Tibial nerve (tissue), 4 donors: ENCODE data around the gene ARMH3. TPM values are rescaled to one million over a fixed set of nuclear protein-coding genes. Genes with fewer than 3 reads are reported as not detected.

ENCODE experiments used
- DNase-seq, 2 donors: peaks; one replicate each; pipeline ENCODE4 v3.0.0-alpha.2; 2019; ENCODE audit warnings: low spot score in 2 of 2
- H3K27ac ChIP-seq, 4 donors: fragments of 200-600 bp; sonication (generic) in 3 of 4; one replicate each; pipeline ENCODE4 v1.5.1; 2017 to 2019; ENCODE audit warnings: mild to moderate bottlenecking in 1 of 4
- H3K27me3 ChIP-seq, 2 donors: fragments of 200-600 bp; sonication (generic) in 1 of 2; one replicate each; pipeline versions ENCODE4 v1.5.1 to v1.6.0; 2017 to 2019
- H3K36me3 ChIP-seq, 3 donors: fragments of 200-600 bp; sonication (generic); one replicate each; pipeline ENCODE4 v1.5.1; 2018 to 2019
- H3K4me1 ChIP-seq, 4 donors: fragments of 200-600 bp; sonication (generic) in 3 of 4; one replicate each; pipeline ENCODE4 v1.5.1; 2017 to 2019
- H3K4me3 ChIP-seq, 4 donors: fragments of 200-600 bp; sonication (generic) in 3 of 4; one replicate each; pipeline ENCODE4 v1.5.1; 2017 to 2019; ENCODE audit warnings: mild to moderate bottlenecking in 1 of 4, moderate library complexity in 1 of 4
- H3K9me3 ChIP-seq, 4 donors: fragments of 200-600 bp; sonication (generic) in 3 of 4; one replicate each; pipeline ENCODE4 v1.5.1; 2017 to 2019
- EP300 ChIP-seq, 2 donors: sonication (generic); formaldehyde crosslinking; IDR thresholded peaks; one replicate each; pipeline ENCODE4 v1.6.1; 2017; ENCODE audit warnings: antibody characterized with exemption in 2 of 2, mild to moderate bottlenecking in 1 of 2
- POLR2A ChIP-seq, 2 donors: fragments of 450-650 bp; IDR thresholded peaks; one replicate each; pipeline ENCODE4 v1.6.1; 2017; ENCODE audit warnings: antibody characterized with exemption in 2 of 2, mild to moderate bottlenecking in 2 of 2, moderate library complexity in 2 of 2
- WGBS, 2 donors: methylation state at CpG; one replicate each; pipeline ENCODE4 v1.1.5; 2018; 5-methylcytosine and 5-hydroxymethylcytosine counted together
- total RNA-seq, 4 donors: library from RNA; depleted of rRNA; stranded (reverse); fragments of >200 nt; gene quantifications; one replicate each; pipeline ENCODE4 v1.1.0, GENCODE V29; 2016
- TF ChIP-seq, protein P1 (sequence below), 5 experiments: fragments of 200-600 bp in 3 of 5; fragments of 450-650 bp in 2 of 5; sonication (generic) in 3 of 5; IDR thresholded peaks; one replicate each; pipeline ENCODE4 v1.5.1; 2016 to 2019; ENCODE audit warnings: antibody characterized with exemption in 5 of 5, mild to moderate bottlenecking in 3 of 5, moderate library complexity in 2 of 5

Gene ARMH3
- total RNA-seq, 4 donors from 2014 or later: 16.9 to 19.5 (median 18.5) TPM

DNA sequence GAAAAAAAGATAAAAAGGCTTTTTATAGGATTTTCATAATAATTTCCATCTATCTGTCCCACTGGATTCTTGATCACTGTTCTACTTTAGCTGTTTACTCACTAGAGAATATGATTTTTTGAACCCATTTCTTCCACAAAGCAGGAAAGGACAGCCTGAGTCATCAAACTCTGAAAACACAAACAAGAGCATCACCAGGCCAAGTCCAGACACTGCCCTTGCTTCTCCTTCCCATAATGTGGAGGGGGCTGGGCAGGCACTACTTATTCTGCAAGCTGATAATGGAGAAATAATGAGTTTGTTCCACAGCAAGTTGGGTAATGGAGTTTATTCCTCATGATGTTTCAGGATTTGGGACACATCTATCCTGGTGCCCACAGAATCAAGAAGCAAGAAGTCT is 199.3 kb downstream of the ARMH3 start:
- no peak overlapping the region for H3K4me3 ChIP-seq
- DNase-seq: no peak
- no peaks in the 10 kb centered on the region for H3K4me1 ChIP-seq
- peaks cover 0 to 10% (median 4%) of the 10 kb centered on the region in 4 donors for H3K9me3 ChIP-seq
- peaks cover 0 to 27% (median 0%) of the 10 kb centered on the region in 3 donors for H3K36me3 ChIP-seq
- no peak overlapping the region for H3K27ac ChIP-seq
- TF ChIP-seq POLR2A (IDR thresholded peaks at IDR 0.05): no peak
- no peak for TF ChIP-seq EP300 (IDR thresholded peaks at IDR 0.05)
- TF ChIP-seq, protein P1, sequence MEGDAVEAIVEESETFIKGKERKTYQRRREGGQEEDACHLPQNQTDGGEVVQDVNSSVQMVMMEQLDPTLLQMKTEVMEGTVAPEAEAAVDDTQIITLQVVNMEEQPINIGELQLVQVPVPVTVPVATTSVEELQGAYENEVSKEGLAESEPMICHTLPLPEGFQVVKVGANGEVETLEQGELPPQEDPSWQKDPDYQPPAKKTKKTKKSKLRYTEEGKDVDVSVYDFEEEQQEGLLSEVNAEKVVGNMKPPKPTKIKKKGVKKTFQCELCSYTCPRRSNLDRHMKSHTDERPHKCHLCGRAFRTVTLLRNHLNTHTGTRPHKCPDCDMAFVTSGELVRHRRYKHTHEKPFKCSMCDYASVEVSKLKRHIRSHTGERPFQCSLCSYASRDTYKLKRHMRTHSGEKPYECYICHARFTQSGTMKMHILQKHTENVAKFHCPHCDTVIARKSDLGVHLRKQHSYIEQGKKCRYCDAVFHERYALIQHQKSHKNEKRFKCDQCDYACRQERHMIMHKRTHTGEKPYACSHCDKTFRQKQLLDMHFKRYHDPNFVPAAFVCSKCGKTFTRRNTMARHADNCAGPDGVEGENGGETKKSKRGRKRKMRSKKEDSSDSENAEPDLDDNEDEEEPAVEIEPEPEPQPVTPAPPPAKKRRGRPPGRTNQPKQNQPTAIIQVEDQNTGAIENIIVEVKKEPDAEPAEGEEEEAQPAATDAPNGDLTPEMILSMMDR (IDR thresholded peaks at IDR 0.05): no peak
- no peaks in the 10 kb centered on the region for H3K27me3 ChIP-seq

- WGBS, 2 donors: 51 to 71% methylated on average over 4 of the region's 4 CpGs
- TF ChIP-seq EP300 (IDR thresholded peaks at IDR 0.05) (no peak), POLR2A (IDR thresholded peaks at IDR 0.05) (no peak)
- TF ChIP-seq, protein P1 (IDR thresholded peaks at IDR 0.05): no peak
- no peaks in the 10 kb centered on the region for H3K27me3 ChIP-seq
- H3K36me3 ChIP-seq: peaks cover 0 to 51% (median 0%) of the 10 kb centered on the region in 3 donors
- no peaks in the 10 kb centered on the region for H3K4me1 ChIP-seq
- no peak overlapping the region for H3K4me3 ChIP-seq
- no peaks in the 10 kb centered on the region for H3K9me3 ChIP-seq
- no peak overlapping the region for H3K27ac ChIP-seq
- no peak for DNase-seq
These were observed 204.4 kb downstream of the ARMH3 start for GRCh38 chr10:101851411-101852116.

DNA sequence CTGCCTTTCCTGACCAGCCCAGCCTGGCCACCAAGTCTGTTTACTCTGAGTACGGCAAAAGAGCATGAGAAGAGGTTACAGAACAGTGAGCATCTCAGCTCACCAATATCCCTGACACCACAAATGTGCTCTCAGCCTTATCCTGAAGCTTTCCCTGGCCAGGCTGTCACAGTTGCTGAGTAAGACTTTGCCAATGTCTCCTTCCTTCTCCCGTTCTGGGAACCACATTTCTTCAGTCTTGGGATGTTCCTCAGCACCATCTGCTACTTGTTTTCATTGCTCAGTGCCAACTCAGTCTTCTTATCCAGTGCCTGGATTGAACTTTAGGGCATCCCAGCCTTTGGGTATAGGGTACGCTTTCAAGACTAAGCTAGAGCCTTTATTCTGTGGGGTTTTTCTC is 205.2 kb downstream of the ARMH3 start:
- WGBS, 2 donors: 81 to 89% methylated on average over 3 of the region's 3 CpGs
- H3K4me1 ChIP-seq: no peaks in the 10 kb centered on the region
- H3K27me3 ChIP-seq: no peaks in the 10 kb centered on the region
- no peak for DNase-seq
- H3K9me3 ChIP-seq: no peaks in the 10 kb centered on the region
- peaks cover 0 to 59% (median 0%) of the 10 kb centered on the region in 3 donors for H3K36me3 ChIP-seq
- H3K4me3 ChIP-seq: no peak overlapping the region
- no peak overlapping the region for H3K27ac ChIP-seq
- TF ChIP-seq, protein P1 (IDR thresholded peaks at IDR 0.05): no peak
- TF ChIP-seq EP300 (IDR thresholded peaks at IDR 0.05): no peak
- TF ChIP-seq POLR2A (IDR thresholded peaks at IDR 0.05): no peak

GRCh38 chr10:101848894-101849351 is 207.1 kb downstream of the ARMH3 start:
- Histone ChIP-seq H3K36me3 (peaks cover 0 to 69% (median 0%) of the 10 kb centered on the region in 3 donors), H3K9me3 (no peaks in the 10 kb centered on the region), H3K27me3 (no peaks in the 10 kb centered on the region), H3K4me3 (no peak overlapping the region), H3K27ac (no peak overlapping the region), H3K4me1 (peaks cover 0 to 10% (median 0%) of the 10 kb centered on the region in 4 donors)
- WGBS, 2 donors: 55 to 57% methylated on average over 3 of the region's 3 CpGs
- TF ChIP-seq, protein P1 (IDR thresholded peaks at IDR 0.05): no peak
- TF ChIP-seq POLR2A (IDR thresholded peaks at IDR 0.05): no peak
- TF ChIP-seq EP300 (IDR thresholded peaks at IDR 0.05): no peak
- DNase-seq: no peak

- no peak for DNase-seq
- Histone ChIP-seq H3K9me3 (no peaks in the 10 kb centered on the region), H3K36me3 (peaks cover 0 to 69% (median 0%) of the 10 kb centered on the region in 3 donors), H3K27ac (no peak overlapping the region), H3K4me3 (no peak overlapping the region), H3K27me3 (no peaks in the 10 kb centered on the region), H3K4me1 (peaks cover 0 to 15% (median 0%) of the 10 kb centered on the region in 4 donors)
- TF ChIP-seq POLR2A (IDR thresholded peaks at IDR 0.05): no peak
- TF ChIP-seq, protein P1 (IDR thresholded peaks at IDR 0.05): no peak
- TF ChIP-seq EP300 (IDR thresholded peaks at IDR 0.05): no peak
- WGBS, 2 donors: 33 to 38% methylated on average over 4 of the region's 4 CpGs
These were observed 207.6 kb downstream of the ARMH3 start for GRCh38 chr10:101848408-101848807.
